H1 (cell line): Measurements from ENCODE around the gene LRRC27. TPM values are rescaled to one million over a fixed set of nuclear protein-coding genes. Genes with fewer than 3 reads are reported as not detected.

ENCODE experiments used
- CEBPB ChIP-seq: IDR thresholded peaks from 2 replicates; pipeline ENCODE4 v1.6.1; 2012; ENCODE audit warnings: low read depth, low read length
- EGR1 ChIP-seq: IDR thresholded peaks from 2 replicates; pipeline ENCODE4 v1.6.1; 2011; ENCODE audit warnings: low read depth, low read length, borderline replicate concordance
- GABPA ChIP-seq: IDR thresholded peaks from 2 replicates; pipeline ENCODE4 v1.6.1; 2011; ENCODE audit warnings: mild to moderate bottlenecking, low read length, moderate library complexity, borderline replicate concordance; ENCODE audit not compliant: insufficient read depth
- MAX ChIP-seq: IDR thresholded peaks from 2 replicates; pipeline ENCODE4 v1.6.1; 2012; ENCODE audit warnings: inconsistent platforms
- PHF8 ChIP-seq: fragments of 200-600 bp; sonication (generic); conservative IDR thresholded peaks from 2 replicates; pipeline ENCODE4 v1.7.1; 2012; ENCODE audit warnings: low read depth, mild to moderate bottlenecking, inconsistent platforms, low read length, moderate library complexity
- TAF1 ChIP-seq: IDR thresholded peaks from 2 replicates; pipeline ENCODE4 v1.6.1; 2011; ENCODE audit warnings: mild to moderate bottlenecking, low read depth, low read length
- TBP ChIP-seq: IDR thresholded peaks from 2 replicates; pipeline ENCODE4 v1.6.1; 2011; ENCODE audit warnings: low read depth, low read length, improper control_type of control experiment
- polyA plus RNA-seq, 7 experiments: library from polyadenylated mRNA; depleted of rRNA in 3 of 7; stranded (reverse) in 5 of 7; unstranded in 2 of 7; fragments of >200 nt in 5 of 7; fragments of 200-250 nt in 2 of 7; gene quantifications; 1 replicate in 5 of 7; 2 replicates in 1 of 7; 4 replicates in 1 of 7; pipeline versions ENCODE4 v1.2.1 to v1.2.3, GENCODE V29; 2011 to 2013; ENCODE audit warnings: missing spikeins in 2 of 7, mixed read lengths in 2 of 7
- total RNA-seq: library from RNA; stranded (reverse); fragmentation: NEBNext Ultra II Directional; extraction: Animal tissue kit (Norgen Biotek cat#: 25700); gene quantifications from 2 replicates; pipeline ENCODE4 v1.2.1, GENCODE V29; 2021

LRRC27 gene
- total and polyA plus RNA-seq, 2 of the 8 experiments (the other 6 are each of a cell fraction or from before 2014, with no cell fraction given): 1.2 to 3.8 TPM

GRCh38 chr10:132390170-132390920 is 58.4 kb downstream of the LRRC27 start (continued):
- TF ChIP-seq TAF1: no peak
- TF ChIP-seq EGR1: no peak
- no peak for TF ChIP-seq GABPA
- TF ChIP-seq CEBPB: no peak
- no peak for TF ChIP-seq MAX
- TF ChIP-seq PHF8: no peak
- no peak for TF ChIP-seq TBP
